KG1 (cell line): Measurements from ENCODE around the gene CNOT10.
"Not testable (repeated sequence)": the region's sequence is repeated elsewhere in the genome, so short reads cannot be mapped to it uniquely, and the experiment has no call there.

Source experiments
- DNase-seq: peaks from one replicate; lab custom pipeline; 2025; lab: John Stamatoyannopoulos, UW

Gene CNOT10

GRCh38 chr3:32686713-32687112 is 1.7 kb downstream of the CNOT10 start:
- no peak for DNase-seq

GRCh38 chr3:32691847-32692246 is 6.9 kb downstream of the CNOT10 start:
- DNase-seq, result no peak

DNA sequence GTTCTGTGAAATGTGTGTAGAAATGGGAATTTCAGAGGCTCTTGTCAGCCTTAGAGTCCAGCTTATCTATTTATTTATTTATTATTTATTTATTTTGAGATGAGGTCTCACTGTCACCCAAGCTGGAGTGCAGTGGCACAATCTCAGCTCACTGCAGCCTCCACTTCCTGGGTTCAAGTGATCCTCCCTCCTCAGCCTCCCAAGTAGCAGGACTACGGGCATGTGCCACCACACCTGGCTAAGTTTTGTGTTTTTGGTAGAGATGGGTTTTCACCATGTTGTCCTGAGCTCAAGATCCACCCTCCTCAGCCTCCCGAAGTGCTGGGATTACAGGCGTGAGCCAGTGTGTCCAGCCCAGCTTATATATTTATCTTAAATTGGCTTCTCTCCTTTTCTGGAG is 11.5 kb downstream of the CNOT10 start:
- no peak for DNase-seq

GRCh38 chr3:32698506-32698905 is 13.5 kb downstream of the CNOT10 start:
- DNase-seq, result no peak

- no peak for DNase-seq
These were observed 14.4 kb downstream of the CNOT10 start for GRCh38 chr3:32699429-32699828.

- DNase-seq, result no peak
These were observed 15.3 kb downstream of the CNOT10 start for GRCh38 chr3:32700244-32700643.

GRCh38 chr3:32703491-32703972 is 18.5 kb downstream of the CNOT10 start:
- DNase-seq, result no peak

DNA sequence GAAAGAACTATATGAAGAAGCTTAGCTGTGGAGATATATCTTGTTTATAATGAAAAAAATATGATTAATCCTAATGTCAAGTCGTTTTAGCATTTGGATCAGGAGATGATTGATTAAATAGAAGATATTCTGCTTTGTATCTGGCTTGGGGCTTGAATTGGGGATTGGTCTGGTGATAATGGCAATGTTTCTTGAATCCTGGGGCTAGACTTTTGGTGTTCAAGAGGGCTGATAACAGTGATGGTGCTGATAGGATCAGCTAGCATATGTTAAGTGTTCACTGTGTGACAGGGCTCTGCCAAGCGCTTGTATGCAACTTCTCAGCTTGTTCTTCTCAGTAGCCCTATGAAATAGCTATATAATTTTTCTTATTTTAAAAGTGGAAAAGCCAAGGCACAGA is 20.2 kb downstream of the CNOT10 start:
- no peak for DNase-seq

DNA sequence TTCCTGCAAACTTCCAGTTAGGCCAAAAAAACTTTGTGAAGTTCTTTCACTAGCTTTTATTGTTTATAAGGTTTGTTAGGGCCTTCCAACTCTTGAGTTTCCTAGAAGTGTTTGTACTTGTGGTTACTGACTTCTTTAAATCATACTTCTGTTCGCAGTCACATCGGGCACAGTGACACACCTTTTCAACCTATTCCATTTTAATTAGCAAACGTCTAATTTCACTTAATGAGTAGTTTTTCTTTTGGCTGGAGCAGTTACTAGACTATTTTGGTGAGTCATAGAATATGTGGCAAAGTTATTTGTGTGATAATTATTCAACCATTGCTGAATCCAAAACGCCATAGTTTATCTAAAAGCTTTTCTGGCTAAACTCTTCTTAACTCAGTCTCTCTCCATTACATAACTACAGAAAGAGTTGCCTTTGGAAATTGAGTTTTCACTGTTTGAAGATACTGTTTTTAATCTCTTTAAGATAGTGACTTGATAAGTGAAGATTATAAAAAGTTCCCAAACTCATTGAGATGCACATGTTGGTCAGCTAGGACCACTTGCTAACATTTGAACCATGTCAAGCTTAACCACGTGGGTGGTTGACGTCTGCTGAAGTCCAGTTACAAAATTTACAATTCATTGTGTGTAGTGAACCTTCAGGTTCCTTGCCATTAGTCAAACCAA is 21.5 kb downstream of the CNOT10 start:
- DNase-seq, result no peak

GRCh38 chr3:32707026-32707370 is 22.0 kb downstream of the CNOT10 start:
- DNase-seq, result no peak

DNA sequence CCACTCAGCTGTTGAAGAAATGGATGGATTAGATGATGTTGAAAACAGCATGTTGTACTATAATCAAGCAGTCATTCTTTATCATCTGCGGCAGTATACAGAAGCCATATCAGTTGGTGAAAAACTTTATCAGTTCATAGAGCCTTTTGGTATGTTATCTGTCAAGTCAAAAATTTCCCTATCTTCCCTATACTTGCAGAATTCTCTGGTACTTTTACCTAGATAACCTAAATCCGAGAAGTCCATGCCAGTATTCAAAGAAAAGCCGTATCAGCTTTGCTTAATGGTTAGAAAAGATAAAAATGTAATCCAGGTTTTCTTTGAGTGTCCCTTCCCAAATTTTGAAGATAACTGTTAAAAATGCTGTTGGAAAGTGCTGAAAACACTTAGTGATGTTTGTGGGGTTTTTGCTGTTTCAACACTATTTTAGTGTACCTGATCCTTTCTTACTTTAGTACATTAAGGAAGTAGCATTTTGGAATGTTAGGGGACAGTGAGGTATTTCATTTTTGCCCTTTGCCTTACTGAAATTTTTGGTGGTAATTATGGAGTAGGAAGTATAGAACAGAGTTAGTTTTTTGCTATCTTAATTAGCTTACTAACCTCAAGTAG is 23.8 kb downstream of the CNOT10 start:
- no peak for DNase-seq

- DNase-seq, result no peak
These were observed 24.4 kb downstream of the CNOT10 start for GRCh38 chr3:32709346-32709745.

DNA sequence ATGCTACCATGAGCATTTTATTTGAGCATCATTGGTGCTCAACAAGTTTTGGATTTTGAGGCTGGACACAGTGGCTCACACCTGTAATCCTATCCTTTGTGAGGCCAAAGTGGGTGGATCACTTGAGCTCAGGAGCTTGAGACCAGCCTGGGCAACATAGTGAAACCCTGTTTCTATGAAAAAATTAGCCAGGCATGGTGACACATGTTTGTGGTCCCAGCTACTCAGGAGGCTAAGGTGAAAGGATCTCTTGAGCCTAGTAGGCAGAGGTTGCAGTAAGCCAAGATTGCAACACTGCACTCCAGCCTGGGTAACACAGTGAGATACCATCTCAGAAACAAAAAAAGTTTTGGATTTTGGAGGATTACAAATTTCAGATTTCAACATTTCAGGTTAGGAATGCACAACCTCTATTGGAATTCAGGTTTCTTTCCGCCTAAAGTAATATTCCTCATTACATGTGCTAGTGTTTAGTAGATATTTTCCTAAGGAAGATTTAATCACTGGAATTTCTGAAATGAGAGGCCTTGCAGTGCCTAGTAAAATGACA is 27.6 kb downstream of the CNOT10 start:
- DNase-seq, result no peak

- DNase-seq, result no peak
These were observed 28.2 kb downstream of the CNOT10 start for GRCh38 chr3:32713181-32713580.

DNA sequence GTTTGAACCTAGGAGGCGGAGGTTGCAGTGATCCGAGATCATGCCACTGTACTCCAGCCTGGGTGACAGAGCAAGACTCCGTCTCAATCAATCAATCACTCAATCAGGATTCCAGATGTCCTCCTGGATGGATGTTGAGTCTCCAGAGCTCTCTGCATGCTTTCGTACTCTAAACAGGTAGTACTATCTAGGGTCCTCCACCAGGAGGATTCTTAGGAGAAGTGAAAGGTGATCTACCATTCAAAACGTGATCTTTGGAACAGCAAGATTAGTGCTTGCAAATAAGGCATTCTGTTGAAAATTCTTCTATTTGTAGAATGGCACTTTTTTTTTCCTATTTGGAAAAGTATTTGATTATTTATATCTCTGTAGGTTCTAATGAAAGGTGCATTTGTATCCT is 34.3 kb downstream of the CNOT10 start:
- no peak for DNase-seq

DNA sequence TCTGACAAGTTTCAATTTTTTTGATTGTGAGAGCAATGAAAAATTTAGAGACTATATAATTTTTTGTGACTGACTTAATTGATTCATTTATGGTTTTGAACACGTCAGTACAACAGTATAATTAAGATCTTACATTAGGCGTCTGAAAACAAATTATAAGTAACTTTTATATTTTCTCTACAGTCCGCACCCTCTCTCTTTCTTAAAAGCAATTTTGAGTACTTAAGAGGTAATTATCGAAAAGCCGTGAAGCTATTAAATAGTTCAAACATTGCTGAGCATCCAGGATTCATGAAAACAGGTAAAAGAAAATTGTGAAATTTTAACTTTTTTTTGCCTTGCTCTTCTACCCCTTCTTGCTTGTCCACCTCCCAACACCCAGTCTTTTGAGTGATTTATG is 34.9 kb downstream of the CNOT10 start:
- DNase-seq, result no peak

- DNase-seq, result no peak
These were observed 40.7 kb downstream of the CNOT10 start for GRCh38 chr3:32725721-32726120.

DNA sequence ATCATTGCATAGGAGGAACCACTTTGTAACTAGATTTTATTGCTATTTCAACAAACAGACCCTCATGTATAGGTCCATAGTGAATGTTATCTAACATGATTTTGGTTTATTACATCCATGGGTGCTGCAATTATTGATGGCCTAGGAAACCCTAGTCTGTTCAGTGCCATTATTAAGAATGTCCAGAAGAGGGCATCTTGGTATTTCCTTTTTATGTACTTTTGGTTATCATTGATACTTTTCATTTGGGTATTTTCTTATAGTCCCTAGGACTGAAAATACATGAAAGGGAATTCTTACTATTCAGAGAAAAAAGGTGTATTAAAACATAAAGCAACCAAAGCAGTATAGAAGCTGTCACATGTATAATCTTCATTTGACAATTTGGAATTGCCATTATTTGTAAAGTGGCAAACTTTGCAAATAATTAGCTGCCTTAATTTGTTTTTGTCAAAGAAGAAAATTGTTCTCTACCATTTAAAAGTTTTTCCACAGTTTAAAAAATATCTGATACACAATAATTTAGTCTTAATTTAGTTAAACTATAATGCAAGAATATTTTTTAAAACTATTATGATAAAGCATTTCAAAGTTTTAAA is 48.7 kb downstream of the CNOT10 start:
- DNase-seq, result peak; percentile 34

DNA sequence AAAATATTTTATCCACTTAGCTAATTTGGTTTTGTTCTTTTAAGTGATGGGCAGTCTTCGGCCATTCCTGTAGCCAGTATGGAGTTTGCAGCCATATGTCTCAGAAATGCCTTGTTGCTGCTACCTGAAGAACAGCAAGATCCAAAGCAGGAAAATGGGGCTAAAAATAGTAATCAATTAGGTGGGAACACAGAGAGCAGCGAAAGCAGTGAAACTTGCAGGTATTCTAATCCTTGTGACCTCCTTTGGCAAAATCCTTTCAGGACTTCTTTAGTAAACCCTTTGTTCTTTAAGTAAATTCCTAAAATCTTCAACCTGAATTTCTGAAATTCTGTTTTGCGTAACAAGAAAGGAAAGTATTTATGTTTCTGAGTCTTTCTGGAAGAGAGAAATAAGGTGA is 49.8 kb downstream of the CNOT10 start:
- no peak for DNase-seq

DNA sequence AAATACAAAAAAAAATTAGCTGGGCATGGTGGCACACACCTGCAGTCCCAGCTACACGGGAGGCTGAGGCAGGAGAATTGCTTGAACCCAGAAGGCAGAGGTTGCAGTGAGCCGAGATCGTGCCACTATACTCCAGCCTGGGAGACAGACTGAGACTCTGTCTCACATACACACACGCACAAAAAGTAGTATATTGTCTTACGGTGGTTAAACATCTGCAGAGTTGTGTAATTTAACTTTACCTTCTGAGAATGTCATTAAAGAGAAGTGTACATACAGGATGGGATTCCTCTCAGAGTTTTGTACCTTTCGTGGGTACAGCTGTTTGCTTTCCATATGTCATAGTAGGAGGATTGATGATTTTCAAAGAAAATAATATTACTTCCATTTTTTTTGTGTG is 58.5 kb downstream of the CNOT10 start:
- DNase-seq, result not testable (repeated sequence)

- DNase-seq, result no peak
These were observed 58.9 kb downstream of the CNOT10 start for GRCh38 chr3:32743934-32744333.

GRCh38 chr3:32751377-32751776 is 66.4 kb downstream of the CNOT10 start:
- DNase-seq, result no peak

DNA sequence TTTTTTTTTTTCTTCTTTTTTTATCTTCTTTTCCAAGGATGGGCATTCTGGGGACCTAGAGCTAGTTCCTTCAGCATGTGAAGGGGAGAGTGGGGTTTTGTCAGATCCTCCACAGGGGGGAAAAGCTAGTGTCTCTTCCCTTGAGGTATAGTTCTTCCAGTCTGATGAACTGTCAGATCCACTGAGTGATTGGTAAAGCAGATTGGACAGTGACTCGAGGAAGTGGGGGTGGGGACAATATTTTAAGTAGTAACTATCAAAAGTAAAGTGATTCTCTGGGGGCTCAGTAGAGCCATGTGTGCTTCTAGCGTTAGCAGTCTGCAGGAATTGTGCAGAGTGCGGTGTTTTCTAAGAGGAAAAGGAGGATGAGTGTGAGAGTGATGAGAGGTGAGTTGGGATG is 70.8 kb downstream of the CNOT10 start:
- DNase-seq, result no peak
